ENCODE data around the gene RASAL3.

RASAL3 gene

DNA sequence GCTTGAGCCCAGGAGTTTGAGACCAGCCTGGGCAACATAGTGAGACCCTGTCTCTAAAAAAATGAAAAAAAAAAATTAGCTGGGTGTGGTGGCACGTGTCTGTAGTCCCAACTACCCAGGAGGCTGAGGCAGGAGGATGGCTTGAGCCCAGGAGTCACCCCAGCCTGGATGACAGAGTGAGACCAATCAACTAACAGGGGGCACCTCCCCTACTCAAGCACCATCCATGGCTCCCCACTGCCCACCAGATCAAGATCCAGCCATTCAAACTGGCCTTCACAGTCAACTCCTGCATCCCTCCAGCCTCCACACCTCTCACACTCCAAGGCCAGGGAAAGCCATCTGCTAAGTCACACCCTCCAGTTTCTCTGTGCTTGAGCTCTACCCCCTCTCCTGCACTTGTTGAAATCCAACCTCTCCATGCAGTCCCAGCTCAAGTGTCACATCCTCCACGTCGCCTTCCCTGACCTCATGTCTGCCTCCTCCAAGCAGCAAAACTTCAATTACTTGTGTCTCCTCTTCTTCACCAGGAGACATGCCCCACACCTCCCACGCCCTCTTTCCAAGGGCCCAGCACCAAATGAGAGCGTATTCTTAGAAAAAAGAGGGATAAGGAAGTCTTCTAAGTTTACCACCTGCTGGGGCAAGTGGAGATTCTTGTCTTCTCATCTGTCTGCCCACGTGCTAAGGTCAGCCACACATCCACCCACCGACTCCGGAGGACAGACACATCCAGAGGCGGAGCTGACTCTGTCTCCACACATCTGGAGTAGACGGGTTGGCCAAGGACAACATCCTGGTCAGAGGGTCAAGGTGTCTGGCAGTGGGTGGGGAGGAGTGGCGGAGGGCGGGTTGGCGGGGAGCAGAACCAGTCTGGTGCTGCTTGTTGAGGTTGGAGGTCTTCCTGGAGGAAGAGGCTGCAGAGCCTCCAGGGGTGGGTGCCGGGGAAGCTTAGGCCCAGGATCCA lies 43.0 kb upstream of the RASAL3 start:
- H3K9ac ChIP-seq: no peak overlapping the region
- no peak overlapping the region for H3K27ac ChIP-seq
- no peaks in the 10 kb centered on the region for H3K4me1 ChIP-seq (ENCODE audit: low read depth, poor library complexity, severe bottlenecking)
- no peaks in the 10 kb centered on the region for H3K79me2 ChIP-seq (ENCODE audit: insufficient read depth, low read depth)
- no peak for TF ChIP-seq CTCF (conservative IDR thresholded peaks at IDR 0.05; ENCODE audit: low read depth, low read length)
- no peaks in the 10 kb centered on the region for H3K36me3 ChIP-seq (ENCODE audit: insufficient read depth)
- H3K27me3 ChIP-seq (ENCODE audit: insufficient read depth, low read depth): peaks cover 27% of the 10 kb centered on the region; the same call in 1 of the 2 replicates
- H3K4me3 ChIP-seq (IDR thresholded peaks at IDR 0.05; ENCODE audit: insufficient read depth, low read depth, low read length): no peak overlapping the region
- H2AFZ ChIP-seq (ENCODE audit: low read depth): no peak overlapping the region
- H3K4me2 ChIP-seq: no peak overlapping the region
- no peaks in the 10 kb centered on the region for H4K20me1 ChIP-seq (ENCODE audit: insufficient read depth)

DNA sequence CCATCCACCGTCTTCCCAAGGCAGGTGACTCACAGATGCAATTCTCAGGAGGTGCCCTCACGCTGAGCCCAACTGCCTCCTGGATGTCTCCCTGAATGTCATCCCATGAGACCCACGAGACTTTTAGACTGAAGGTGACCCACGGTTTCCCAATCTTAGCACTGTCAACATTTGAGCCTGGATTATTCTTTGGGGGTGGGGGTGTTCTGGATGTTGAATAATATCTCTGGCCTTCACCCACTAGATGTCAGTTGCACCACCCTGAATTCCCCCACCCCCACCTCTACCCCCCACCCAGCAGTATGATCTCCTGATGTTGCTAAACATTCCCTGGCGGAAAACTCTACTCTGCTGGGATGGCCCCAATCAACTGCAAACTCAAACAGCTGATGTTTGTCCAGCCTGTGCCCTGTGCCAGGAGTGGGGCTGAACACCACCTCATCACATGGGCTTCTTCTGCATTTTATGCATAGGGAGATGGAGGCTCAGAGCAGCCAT lies 41.8 kb upstream of the RASAL3 start:
- H4K20me1 ChIP-seq (ENCODE audit: insufficient read depth): no peaks in the 10 kb centered on the region
- no peak overlapping the region for H2AFZ ChIP-seq (ENCODE audit: low read depth)
- TF ChIP-seq CTCF (conservative IDR thresholded peaks at IDR 0.05; ENCODE audit: low read depth, low read length): no peak
- no peaks in the 10 kb centered on the region for H3K36me3 ChIP-seq (ENCODE audit: insufficient read depth)
- peaks cover 26% of the 10 kb centered on the region; the same call in 1 of the 2 replicates for H3K27me3 ChIP-seq (ENCODE audit: insufficient read depth, low read depth)
- no peak overlapping the region for H3K27ac ChIP-seq
- no peaks in the 10 kb centered on the region for H3K79me2 ChIP-seq (ENCODE audit: insufficient read depth, low read depth)
- H3K4me3 ChIP-seq (IDR thresholded peaks at IDR 0.05; ENCODE audit: insufficient read depth, low read depth, low read length): no peak overlapping the region
- no peak overlapping the region for H3K4me2 ChIP-seq
- no peak overlapping the region for H3K9ac ChIP-seq
- no peaks in the 10 kb centered on the region for H3K4me1 ChIP-seq (ENCODE audit: low read depth, poor library complexity, severe bottlenecking)

DNA sequence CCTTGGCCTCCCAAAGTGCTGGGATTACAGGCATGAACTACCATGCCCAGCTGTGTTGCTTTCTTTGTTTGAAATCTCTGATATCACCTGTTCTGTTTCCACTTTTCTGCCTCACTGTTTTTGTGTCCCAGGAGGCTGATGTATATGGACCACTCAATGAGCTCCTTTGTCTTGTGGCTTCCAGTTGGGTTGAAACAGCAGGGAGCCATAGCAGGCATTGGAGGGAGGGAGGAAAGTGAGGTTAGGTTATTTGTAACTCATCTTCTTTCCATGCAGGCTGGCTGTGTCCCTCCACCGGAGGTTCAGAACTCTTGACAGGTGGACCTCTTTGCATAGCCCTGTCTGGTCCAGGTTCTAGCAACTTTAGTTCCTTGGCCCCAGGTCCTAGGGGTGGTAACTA lies 37.9 kb upstream of the RASAL3 start:
- Histone ChIP-seq H2AFZ (ENCODE audit: low read depth) (no peak overlapping the region), H3K9ac (no peak overlapping the region), H3K27me3 (ENCODE audit: insufficient read depth, low read depth) (peaks cover 25% of the 10 kb centered on the region; the same call in 1 of the 2 replicates), H3K79me2 (ENCODE audit: insufficient read depth, low read depth) (no peaks in the 10 kb centered on the region), H3K4me1 (ENCODE audit: low read depth, poor library complexity, severe bottlenecking) (no peaks in the 10 kb centered on the region), H3K4me2 (no peak overlapping the region), H4K20me1 (ENCODE audit: insufficient read depth) (no peaks in the 10 kb centered on the region), H3K4me3 (IDR thresholded peaks at IDR 0.05; ENCODE audit: insufficient read depth, low read depth, low read length) (no peak overlapping the region), H3K36me3 (ENCODE audit: insufficient read depth) (no peaks in the 10 kb centered on the region), H3K27ac (no peak overlapping the region)
- no peak for TF ChIP-seq CTCF (conservative IDR thresholded peaks at IDR 0.05; ENCODE audit: low read depth, low read length)

DNA sequence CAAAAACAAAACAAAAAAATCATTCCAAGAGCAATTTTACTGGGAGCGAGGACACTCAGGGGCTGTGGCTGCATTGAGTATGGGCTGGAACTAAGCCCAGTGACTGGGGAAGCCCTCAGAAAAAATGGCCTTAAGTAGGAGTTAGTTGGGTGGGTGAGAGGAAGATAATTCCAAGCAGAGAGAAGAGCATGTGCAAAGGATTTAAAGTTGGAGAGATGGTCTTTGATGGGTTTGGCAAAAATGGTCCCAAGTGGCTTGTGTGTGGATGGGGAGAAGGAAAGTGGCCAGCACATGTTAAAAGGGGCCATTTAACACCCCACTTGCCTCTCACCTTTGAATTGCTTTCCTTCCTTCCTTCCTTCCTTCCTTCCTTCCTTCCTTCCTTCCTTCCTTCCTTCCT lies 37.3 kb upstream of the RASAL3 start:
- no peaks in the 10 kb centered on the region for H4K20me1 ChIP-seq (ENCODE audit: insufficient read depth)

More for the DNA sequence above, 37.3 kb upstream of the RASAL3 start:
- Histone ChIP-seq H3K36me3 (ENCODE audit: insufficient read depth) (no peaks in the 10 kb centered on the region), H3K4me3 (IDR thresholded peaks at IDR 0.05; ENCODE audit: insufficient read depth, low read depth, low read length) (no peak overlapping the region), H3K4me2 (no peak overlapping the region), H3K79me2 (ENCODE audit: insufficient read depth, low read depth) (no peaks in the 10 kb centered on the region), H2AFZ (ENCODE audit: low read depth) (no peak overlapping the region), H3K27me3 (ENCODE audit: insufficient read depth, low read depth) (peaks cover 25% of the 10 kb centered on the region; the same call in 1 of the 2 replicates), H3K4me1 (ENCODE audit: low read depth, poor library complexity, severe bottlenecking) (no peaks in the 10 kb centered on the region), H3K27ac (no peak overlapping the region), H3K9ac (no peak overlapping the region)
- TF ChIP-seq CTCF (conservative IDR thresholded peaks at IDR 0.05; ENCODE audit: low read depth, low read length): no peak
